ENCODE data around the gene PPM1M. TPM values are rescaled to one million over a fixed set of nuclear protein-coding genes. Genes with fewer than 3 reads are reported as not detected.

The PPM1M gene
- total and polyA plus RNA-seq, 8 donors, result 7.9 to 44.9 (median 15.8) TPM

- H3K4me3 ChIP-seq, result no peak overlapping the region
- TF ChIP-seq POLR2A (IDR thresholded peaks at IDR 0.05) (no peak), POLR2AphosphoS5 (IDR thresholded peaks at IDR 0.05) (no peak), CTCF (IDR thresholded peaks at IDR 0.05) (no peak), EP300 (IDR thresholded peaks at IDR 0.05) (no peak)
- H3K27ac ChIP-seq, result no peak overlapping the region
- WGBS, 5 donors, result 60 to 73% (median 72%) methylated on average over 4 of the region's 4 CpGs
- peaks cover 91 to 100% (median 100%) of the 10 kb centered on the region in 4 donors for H3K36me3 ChIP-seq
- intact Hi-C loops (cut with DNase I; ENCODE audit: low total_unique reads), result no loop called here
- H3K9me3 ChIP-seq, result no peaks in the 10 kb centered on the region
- DNase-seq, result no peak
- peaks cover 7 to 44% (median 25%) of the 10 kb centered on the region in 4 donors for H3K4me1 ChIP-seq
- H3K27me3 ChIP-seq, result no peaks in the 10 kb centered on the region
These were observed 12.4 kb downstream of the PPM1M start for GRCh38 chr3:52257911-52258310.

GRCh38 chr3:52259035-52259434, 13.5 kb downstream of the PPM1M start:
- Histone ChIP-seq H3K27ac (no peak overlapping the region), H3K9me3 (no peaks in the 10 kb centered on the region), H3K27me3 (no peaks in the 10 kb centered on the region), H3K36me3 (peaks cover 86 to 100% (median 100%) of the 10 kb centered on the region in 4 donors), H3K4me1 (peaks cover under 1 to 44% (median 21%) of the 10 kb centered on the region in 4 donors), H3K4me3 (no peak overlapping the region)
- TF ChIP-seq CTCF (IDR thresholded peaks at IDR 0.05) (no peak), POLR2AphosphoS5 (IDR thresholded peaks at IDR 0.05) (no peak), POLR2A (IDR thresholded peaks at IDR 0.05) (no peak), EP300 (IDR thresholded peaks at IDR 0.05) (no peak)
- DNase-seq, result no peak
- WGBS, 5 donors, result 60 to 86% (median 76%) methylated on average over 1 of the region's 1 CpG
- intact Hi-C loops (cut with DNase I; ENCODE audit: low total_unique reads), result no loop called here

GRCh38 chr3:52259448-52259847, 13.9 kb downstream of the PPM1M start:
- no peak overlapping the region for H3K4me3 ChIP-seq
- peaks cover 86 to 100% (median 100%) of the 10 kb centered on the region in 4 donors for H3K36me3 ChIP-seq
- 83 to 90% (median 88%) methylated on average over 4 of the region's 4 CpGs for WGBS, 5 donors
- intact Hi-C loops (cut with DNase I; ENCODE audit: low total_unique reads), result no loop called here
- H3K9me3 ChIP-seq, result no peaks in the 10 kb centered on the region
- H3K4me1 ChIP-seq, result peaks cover 0 to 44% (median 23%) of the 10 kb centered on the region in 4 donors
- H3K27me3 ChIP-seq, result no peaks in the 10 kb centered on the region
- no peak for TF ChIP-seq POLR2AphosphoS5 (IDR thresholded peaks at IDR 0.05)
- no peak for TF ChIP-seq EP300 (IDR thresholded peaks at IDR 0.05)
- TF ChIP-seq CTCF (IDR thresholded peaks at IDR 0.05), result no peak
- no peak for TF ChIP-seq POLR2A (IDR thresholded peaks at IDR 0.05)
- DNase-seq, result no peak
- no peak overlapping the region for H3K27ac ChIP-seq

- H3K9me3 ChIP-seq, result no peaks in the 10 kb centered on the region
- peaks cover 0 to 58% (median 23%) of the 10 kb centered on the region in 4 donors for H3K4me1 ChIP-seq
- H3K27ac ChIP-seq, result no peak overlapping the region
- H3K36me3 ChIP-seq, result peaks cover 86 to 100% (median 99%) of the 10 kb centered on the region in 4 donors
- no peaks in the 10 kb centered on the region for H3K27me3 ChIP-seq
- DNase-seq, result no peak
- TF ChIP-seq EP300 (IDR thresholded peaks at IDR 0.05) (no peak), POLR2AphosphoS5 (IDR thresholded peaks at IDR 0.05) (no peak), POLR2A (IDR thresholded peaks at IDR 0.05) (no peak), CTCF (IDR thresholded peaks at IDR 0.05) (no peak)
- no peak overlapping the region for H3K4me3 ChIP-seq
- intact Hi-C loops (cut with DNase I; ENCODE audit: low total_unique reads), result no loop called here
These were observed 16.9 kb downstream of the PPM1M start for GRCh38 chr3:52262447-52262846.

Data from stomach (tissue), 9 donors.